GM18873 (cell line): Measurements from ENCODE around the gene CPT1B.
A peak's percentile ranks its signal among the peaks of the same experiment; 100 is the strongest.

Experiments used
- ATAC-seq: cut with Tn5 transposase; IDR thresholded peaks from one replicate; pipeline ENCODE4 v1.9.1; 2021; ENCODE audit warnings: mild to moderate bottlenecking, moderate library complexity, moderate number of reproducible peaks; ENCODE audit not compliant: unreplicated experiment, low FRiP score

Gene CPT1B

DNA sequence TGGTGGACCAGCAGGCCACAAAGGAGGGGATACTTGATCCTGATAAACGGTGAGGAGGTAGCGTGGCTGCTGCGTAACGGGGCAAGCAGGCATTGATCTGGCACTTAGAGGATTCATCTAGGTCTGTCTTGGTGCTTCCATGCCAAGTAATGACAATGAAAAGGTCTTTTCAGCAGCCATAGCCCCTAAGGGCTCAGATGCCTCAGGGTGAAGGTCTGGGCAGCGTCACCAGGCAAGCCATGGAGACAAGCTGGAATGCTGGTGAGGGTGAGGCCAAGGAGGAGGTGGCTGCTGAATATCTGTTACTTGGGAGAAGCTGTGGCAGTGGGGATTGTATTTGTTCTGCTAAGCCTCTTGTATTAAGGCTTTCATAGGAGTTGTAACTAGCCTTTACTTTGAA, 9.2 kb upstream of the CPT1B start:
- no peak for ATAC-seq

DNA sequence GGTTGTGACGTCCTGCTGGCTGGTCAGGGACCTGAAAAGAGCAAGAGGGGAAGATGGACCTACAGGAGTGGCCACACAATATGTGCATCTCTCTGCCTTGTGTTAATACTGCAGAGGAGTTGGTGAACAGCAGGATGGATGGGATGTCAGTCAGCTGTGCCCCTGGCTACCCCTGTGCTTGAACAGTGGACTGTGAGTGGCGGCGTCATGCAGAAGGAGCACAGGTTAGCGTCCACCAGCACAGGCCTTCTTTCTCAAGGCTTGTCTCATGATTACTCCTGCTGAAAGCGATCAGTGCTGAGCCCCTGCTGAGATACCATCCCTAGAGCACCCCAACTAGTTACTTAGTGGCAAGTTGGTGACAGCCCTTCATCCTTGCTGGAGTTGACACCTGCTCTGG, 8.2 kb upstream of the CPT1B start:
- no peak for ATAC-seq

DNA sequence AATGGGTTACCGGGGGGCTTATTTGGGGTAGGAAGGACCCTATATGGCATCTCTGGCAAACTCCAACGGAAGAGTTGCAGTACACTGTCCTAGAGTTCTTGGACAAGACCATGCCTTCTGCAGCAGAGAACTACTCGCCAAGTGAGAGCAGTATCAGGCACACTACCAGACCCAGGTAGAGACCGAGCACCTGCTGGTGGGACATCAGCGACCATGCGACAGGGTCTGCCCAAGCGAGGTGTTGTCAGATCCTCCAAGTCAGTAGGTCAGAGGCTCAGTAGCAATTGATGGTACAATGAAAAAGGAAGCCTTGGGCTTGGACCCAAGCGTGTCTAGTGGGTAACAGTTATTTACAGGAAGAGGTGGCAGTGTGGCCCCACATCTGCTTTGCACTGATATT, 7.6 kb upstream of the CPT1B start:
- no peak for ATAC-seq

GRCh38 chr22:50585238-50585637, 7.0 kb upstream of the CPT1B start:
- ATAC-seq = no peak

GRCh38 chr22:50584106-50585096, 6.2 kb upstream of the CPT1B start:
- ATAC-seq = no peak

GRCh38 chr22:50583294-50583861, 5.2 kb upstream of the CPT1B start:
- ATAC-seq = peak; percentile 16

- ATAC-seq = peak; percentile 82
Observed at GRCh38 chr22:50582493-50583293, 4.5 kb upstream of the CPT1B start, which contains the start of gene CHKB. Gene CHKB, minus strand, starts transcription at chr22:50582849. Its CDS starts 68 bp downstream, at chr22:50582781.

GRCh38 chr22:50581950-50582492, 3.8 kb upstream of the CPT1B start:
- no peak for ATAC-seq

GRCh38 chr22:50581031-50581949, 3.1 kb upstream of the CPT1B start:
- ATAC-seq = no peak

- no peak for ATAC-seq
Observed at GRCh38 chr22:50579752-50580151, 1.5 kb upstream of the CPT1B start.

- no peak for ATAC-seq
Observed at GRCh38 chr22:50578776-50579310, 616 bp upstream of the CPT1B start.

DNA sequence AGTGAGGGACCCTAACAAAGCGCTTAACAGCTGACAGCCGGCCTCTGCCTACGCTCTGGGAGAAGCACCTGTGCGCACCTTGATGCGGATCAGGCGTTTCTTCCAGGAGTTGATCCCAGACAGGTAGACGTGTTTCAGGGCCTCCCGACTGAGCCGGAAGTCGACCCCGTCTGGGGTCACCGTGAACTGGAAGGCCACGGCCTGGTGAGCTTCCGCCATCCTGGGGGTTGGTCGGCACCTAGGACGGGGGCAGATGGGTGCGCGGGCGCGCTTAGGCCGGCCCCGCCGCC, 585 bp downstream of the CPT1B start:
- no peak for ATAC-seq

GRCh38 chr22:50576806-50577696, 1.2 kb downstream of the CPT1B start:
- ATAC-seq = no peak

DNA sequence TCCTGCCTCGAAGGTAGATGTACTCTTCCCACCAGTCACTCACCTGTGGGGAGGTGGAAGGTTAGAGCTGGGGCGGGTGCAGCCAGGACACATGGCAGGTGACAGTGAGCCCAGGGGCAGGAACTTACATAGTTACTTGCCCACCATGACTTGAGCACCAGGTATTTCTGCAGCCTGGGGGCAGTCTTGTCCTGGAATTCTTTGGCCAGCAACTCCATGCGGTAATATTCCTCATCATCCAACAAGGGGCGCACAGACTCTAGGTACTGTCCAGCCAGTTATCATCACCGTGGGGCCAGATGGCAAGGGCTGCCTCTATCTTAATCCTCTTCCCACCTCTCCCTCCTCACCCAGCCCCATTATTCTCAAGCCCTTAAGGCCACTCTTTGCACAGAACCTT, 2.2 kb downstream of the CPT1B start:
- no peak for ATAC-seq

- no peak for ATAC-seq
Observed at GRCh38 chr22:50575426-50575941, 2.7 kb downstream of the CPT1B start.

- no peak for ATAC-seq
Observed at GRCh38 chr22:50574383-50574755, 3.9 kb downstream of the CPT1B start.

DNA sequence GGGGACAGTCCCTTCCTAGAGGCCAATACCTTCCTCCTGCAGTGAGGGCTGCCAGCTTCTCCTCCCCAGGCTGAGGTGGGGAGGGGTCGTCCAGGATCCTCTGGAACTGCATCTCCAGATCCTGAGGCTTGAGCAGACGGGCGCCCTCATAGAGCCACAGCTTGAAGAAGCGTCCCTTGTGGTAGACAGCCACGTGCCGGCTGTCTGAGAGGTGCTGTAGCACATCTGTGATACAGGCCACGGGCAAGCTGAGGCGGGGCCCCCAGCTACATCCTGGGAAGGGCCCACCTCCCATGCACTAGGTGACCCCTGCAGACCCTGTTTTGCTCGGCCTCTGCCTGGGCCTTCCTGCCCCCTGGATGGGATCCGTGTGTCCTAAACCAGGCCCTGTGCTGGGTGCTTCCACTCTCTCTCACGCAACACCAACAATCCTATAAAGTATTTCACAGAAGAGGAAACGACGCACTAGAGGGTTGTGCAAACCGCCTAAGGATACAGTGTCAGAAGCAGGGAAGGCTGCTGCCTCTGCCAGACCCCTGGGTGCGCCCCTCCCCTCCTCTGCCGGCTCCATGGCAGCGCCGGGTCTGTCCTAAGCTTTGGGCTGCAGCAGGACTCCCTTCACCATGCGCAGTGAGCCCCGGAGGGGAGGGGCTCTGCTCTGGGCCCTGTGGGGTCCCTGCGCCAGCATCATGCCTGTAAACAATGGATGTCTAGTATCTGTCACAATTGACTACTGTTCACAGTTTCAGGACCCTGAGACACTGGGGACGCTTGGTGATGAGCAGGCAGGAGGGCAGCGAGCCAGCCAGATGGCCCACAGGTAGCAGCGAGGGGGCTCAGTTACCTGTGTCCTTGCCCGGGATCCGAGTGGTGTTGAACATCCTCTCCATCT, 4.5 kb downstream of the CPT1B start:
- ATAC-seq = no peak
